ENCODE measurements around the gene MYPOP. TPM values are rescaled to one million over a fixed set of nuclear protein-coding genes. Genes with fewer than 3 reads are reported as not detected.
A peak's percentile ranks its signal among the peaks of the same experiment; 100 is the strongest.

The MYPOP gene
- total and polyA plus RNA-seq, 2 of the 13 experiments (the other 11 are each of a cell fraction or from before 2014, with no cell fraction given): 2.3 to 2.7 TPM

DNA sequence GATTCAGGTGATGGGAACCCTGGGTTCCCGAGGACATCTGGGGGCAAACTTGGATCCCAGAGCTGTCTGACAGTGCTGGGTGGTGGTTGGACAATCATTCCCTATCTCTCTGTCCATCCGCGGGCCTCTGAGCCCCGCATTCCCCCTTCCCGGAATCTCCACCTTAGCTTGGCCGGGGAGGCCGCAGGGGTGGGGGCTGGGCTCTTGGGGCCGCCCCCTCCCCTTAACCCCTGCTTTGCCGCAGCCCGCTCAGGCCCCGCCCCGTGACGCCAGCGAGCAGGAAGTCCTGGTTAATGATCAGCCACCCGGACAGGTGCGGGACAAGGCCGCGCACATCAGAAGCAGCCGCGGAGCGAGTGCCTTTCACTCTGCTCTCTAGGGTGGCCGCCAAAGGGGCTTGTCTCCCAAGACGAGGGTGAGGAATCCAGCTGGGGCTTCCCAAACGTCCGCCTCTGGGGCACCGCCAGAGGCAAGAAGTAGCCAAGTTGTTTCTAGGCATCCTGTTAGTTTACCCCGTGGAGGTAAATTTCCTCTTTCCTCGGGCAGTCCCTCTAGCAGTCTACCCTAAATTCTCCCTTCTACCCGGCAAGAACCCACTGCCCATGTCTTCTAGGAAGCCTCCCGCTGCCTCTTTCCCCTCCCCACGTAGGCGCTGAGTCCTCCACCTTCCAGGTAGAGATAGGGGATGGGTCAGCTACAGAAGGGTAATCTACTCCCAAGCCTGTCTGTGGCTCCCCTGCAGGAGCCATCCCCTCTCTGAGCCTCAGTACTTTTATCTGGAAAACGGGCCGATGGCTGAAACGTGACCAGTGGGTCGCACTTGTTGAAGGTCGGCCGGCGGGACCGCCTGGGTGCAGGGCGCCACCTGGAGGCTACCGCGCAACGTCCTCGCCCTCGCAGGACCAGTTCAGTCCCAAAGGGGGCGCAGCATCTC lies 19.5 kb downstream of the MYPOP start (continued):
- 0 out of 2 replicates have a peak, but pooled peaks have one; percentile 53 for TF ChIP-seq ZNF761 (CRISPR knock-in tag; conservative IDR thresholded peaks at IDR 0.05)
- no peak for TF ChIP-seq CBX2 (IDR thresholded peaks at IDR 0.05; ENCODE audit: low read depth, low read length)
- TF ChIP-seq CBX2 (CRISPR knock-in tag; IDR thresholded peaks at IDR 0.05; ENCODE audit: low read depth): no peak
- TF ChIP-seq ZNF703 (CRISPR knock-in tag; IDR thresholded peaks at IDR 0.05; ENCODE audit: borderline replicate concordance): no peak; the same call in 1 of the 2 replicates
- TF ChIP-seq, protein P1, sequence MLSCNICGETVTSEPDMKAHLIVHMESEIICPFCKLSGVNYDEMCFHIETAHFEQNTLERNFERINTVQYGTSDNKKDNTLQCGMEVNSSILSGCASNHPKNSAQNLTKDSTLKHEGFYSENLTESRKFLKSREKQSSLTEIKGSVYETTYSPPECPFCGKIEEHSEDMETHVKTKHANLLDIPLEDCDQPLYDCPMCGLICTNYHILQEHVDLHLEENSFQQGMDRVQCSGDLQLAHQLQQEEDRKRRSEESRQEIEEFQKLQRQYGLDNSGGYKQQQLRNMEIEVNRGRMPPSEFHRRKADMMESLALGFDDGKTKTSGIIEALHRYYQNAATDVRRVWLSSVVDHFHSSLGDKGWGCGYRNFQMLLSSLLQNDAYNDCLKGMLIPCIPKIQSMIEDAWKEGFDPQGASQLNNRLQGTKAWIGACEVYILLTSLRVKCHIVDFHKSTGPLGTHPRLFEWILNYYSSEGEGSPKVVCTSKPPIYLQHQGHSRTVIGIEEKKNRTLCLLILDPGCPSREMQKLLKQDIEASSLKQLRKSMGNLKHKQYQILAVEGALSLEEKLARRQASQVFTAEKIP (CRISPR knock-in tag; IDR thresholded peaks at IDR 0.05; ENCODE audit: borderline replicate concordance): no peak
- peak; percentile 49; the same call in 1 of the 2 replicates for TF ChIP-seq ZNF747 (CRISPR knock-in tag; IDR thresholded peaks at IDR 0.05; ENCODE audit: borderline replicate concordance)
- TF ChIP-seq, protein P2, sequence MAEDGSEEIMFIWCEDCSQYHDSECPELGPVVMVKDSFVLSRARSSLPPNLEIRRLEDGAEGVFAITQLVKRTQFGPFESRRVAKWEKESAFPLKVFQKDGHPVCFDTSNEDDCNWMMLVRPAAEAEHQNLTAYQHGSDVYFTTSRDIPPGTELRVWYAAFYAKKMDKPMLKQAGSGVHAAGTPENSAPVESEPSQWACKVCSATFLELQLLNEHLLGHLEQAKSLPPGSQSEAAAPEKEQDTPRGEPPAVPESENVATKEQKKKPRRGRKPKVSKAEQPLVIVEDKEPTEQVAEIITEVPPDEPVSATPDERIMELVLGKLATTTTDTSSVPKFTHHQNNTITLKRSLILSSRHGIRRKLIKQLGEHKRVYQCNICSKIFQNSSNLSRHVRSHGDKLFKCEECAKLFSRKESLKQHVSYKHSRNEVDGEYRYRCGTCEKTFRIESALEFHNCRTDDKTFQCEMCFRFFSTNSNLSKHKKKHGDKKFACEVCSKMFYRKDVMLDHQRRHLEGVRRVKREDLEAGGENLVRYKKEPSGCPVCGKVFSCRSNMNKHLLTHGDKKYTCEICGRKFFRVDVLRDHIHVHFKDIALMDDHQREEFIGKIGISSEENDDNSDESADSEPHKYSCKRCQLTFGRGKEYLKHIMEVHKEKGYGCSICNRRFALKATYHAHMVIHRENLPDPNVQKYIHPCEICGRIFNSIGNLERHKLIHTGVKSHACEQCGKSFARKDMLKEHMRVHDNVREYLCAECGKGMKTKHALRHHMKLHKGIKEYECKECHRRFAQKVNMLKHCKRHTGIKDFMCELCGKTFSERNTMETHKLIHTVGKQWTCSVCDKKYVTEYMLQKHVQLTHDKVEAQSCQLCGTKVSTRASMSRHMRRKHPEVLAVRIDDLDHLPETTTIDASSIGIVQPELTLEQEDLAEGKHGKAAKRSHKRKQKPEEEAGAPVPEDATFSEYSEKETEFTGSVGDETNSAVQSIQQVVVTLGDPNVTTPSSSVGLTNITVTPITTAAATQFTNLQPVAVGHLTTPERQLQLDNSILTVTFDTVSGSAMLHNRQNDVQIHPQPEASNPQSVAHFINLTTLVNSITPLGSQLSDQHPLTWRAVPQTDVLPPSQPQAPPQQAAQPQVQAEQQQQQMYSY (CRISPR knock-in tag; IDR thresholded peaks at IDR 0.05): 0 out of 2 replicates have a peak, but pooled peaks have one; percentile 13
- TF ChIP-seq, protein P3, sequence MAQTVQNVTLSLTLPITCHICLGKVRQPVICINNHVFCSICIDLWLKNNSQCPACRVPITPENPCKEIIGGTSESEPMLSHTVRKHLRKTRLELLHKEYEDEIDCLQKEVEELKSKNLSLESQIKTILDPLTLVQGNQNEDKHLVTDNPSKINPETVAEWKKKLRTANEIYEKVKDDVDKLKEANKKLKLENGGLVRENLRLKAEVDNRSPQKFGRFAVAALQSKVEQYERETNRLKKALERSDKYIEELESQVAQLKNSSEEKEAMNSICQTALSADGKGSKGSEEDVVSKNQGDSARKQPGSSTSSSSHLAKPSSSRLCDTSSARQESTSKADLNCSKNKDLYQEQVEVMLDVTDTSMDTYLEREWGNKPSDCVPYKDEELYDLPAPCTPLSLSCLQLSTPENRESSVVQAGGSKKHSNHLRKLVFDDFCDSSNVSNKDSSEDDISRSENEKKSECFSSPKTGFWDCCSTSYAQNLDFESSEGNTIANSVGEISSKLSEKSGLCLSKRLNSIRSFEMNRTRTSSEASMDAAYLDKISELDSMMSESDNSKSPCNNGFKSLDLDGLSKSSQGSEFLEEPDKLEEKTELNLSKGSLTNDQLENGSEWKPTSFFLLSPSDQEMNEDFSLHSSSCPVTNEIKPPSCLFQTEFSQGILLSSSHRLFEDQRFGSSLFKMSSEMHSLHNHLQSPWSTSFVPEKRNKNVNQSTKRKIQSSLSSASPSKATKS (CRISPR knock-in tag; IDR thresholded peaks at IDR 0.05): peak; percentile 95
- no peak for TF ChIP-seq MAFG (CRISPR knock-in tag; IDR thresholded peaks at IDR 0.05)
- TF ChIP-seq NAIF1 (CRISPR knock-in tag; IDR thresholded peaks at IDR 0.05; ENCODE audit: borderline replicate concordance): peak; percentile 82
- no peak for TF ChIP-seq ZNF251 (CRISPR knock-in tag; IDR thresholded peaks at IDR 0.05)
- TF ChIP-seq NR2C2 (CRISPR knock-in tag; IDR thresholded peaks at IDR 0.05; ENCODE audit: borderline replicate concordance): no peak; the same call in none of the 2 replicates
- TF ChIP-seq, protein P4, sequence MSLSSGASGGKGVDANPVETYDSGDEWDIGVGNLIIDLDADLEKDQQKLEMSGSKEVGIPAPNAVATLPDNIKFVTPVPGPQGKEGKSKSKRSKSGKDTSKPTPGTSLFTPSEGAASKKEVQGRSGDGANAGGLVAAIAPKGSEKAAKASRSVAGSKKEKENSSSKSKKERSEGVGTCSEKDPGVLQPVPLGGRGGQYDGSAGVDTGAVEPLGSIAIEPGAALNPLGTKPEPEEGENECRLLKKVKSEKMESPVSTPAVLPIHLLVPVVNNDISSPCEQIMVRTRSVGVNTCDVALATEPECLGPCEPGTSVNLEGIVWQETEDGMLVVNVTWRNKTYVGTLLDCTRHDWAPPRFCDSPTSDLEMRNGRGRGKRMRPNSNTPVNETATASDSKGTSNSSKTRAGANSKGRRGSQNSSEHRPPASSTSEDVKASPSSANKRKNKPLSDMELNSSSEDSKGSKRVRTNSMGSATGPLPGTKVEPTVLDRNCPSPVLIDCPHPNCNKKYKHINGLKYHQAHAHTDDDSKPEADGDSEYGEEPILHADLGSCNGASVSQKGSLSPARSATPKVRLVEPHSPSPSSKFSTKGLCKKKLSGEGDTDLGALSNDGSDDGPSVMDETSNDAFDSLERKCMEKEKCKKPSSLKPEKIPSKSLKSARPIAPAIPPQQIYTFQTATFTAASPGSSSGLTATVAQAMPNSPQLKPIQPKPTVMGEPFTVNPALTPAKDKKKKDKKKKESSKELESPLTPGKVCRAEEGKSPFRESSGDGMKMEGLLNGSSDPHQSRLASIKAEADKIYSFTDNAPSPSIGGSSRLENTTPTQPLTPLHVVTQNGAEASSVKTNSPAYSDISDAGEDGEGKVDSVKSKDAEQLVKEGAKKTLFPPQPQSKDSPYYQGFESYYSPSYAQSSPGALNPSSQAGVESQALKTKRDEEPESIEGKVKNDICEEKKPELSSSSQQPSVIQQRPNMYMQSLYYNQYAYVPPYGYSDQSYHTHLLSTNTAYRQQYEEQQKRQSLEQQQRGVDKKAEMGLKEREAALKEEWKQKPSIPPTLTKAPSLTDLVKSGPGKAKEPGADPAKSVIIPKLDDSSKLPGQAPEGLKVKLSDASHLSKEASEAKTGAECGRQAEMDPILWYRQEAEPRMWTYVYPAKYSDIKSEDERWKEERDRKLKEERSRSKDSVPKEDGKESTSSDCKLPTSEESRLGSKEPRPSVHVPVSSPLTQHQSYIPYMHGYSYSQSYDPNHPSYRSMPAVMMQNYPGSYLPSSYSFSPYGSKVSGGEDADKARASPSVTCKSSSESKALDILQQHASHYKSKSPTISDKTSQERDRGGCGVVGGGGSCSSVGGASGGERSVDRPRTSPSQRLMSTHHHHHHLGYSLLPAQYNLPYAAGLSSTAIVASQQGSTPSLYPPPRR (CRISPR knock-in tag; IDR thresholded peaks at IDR 0.05; ENCODE audit: borderline replicate concordance): peak; percentile 77
